ENCODE measurements around the gene AIG1.
A peak's percentile ranks its signal among the peaks of the same experiment; 100 is the strongest.

The AIG1 gene

GRCh38 chr6:143179096-143179495, 118.4 kb downstream of the AIG1 start:
- DNase-seq (ENCODE audit: extremely low read depth, low read depth) = no peak
- TF ChIP-seq, protein P1, sequence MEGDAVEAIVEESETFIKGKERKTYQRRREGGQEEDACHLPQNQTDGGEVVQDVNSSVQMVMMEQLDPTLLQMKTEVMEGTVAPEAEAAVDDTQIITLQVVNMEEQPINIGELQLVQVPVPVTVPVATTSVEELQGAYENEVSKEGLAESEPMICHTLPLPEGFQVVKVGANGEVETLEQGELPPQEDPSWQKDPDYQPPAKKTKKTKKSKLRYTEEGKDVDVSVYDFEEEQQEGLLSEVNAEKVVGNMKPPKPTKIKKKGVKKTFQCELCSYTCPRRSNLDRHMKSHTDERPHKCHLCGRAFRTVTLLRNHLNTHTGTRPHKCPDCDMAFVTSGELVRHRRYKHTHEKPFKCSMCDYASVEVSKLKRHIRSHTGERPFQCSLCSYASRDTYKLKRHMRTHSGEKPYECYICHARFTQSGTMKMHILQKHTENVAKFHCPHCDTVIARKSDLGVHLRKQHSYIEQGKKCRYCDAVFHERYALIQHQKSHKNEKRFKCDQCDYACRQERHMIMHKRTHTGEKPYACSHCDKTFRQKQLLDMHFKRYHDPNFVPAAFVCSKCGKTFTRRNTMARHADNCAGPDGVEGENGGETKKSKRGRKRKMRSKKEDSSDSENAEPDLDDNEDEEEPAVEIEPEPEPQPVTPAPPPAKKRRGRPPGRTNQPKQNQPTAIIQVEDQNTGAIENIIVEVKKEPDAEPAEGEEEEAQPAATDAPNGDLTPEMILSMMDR (IDR thresholded peaks at IDR 0.05; ENCODE audit: low read depth, low read length) = no peak

- TF ChIP-seq, protein P1 (IDR thresholded peaks at IDR 0.05; ENCODE audit: low read depth, low read length) = no peak
- no peak for DNase-seq (ENCODE audit: extremely low read depth, low read depth)
Measured at GRCh38 chr6:143179901-143180612, 119.4 kb downstream of the AIG1 start.

DNA sequence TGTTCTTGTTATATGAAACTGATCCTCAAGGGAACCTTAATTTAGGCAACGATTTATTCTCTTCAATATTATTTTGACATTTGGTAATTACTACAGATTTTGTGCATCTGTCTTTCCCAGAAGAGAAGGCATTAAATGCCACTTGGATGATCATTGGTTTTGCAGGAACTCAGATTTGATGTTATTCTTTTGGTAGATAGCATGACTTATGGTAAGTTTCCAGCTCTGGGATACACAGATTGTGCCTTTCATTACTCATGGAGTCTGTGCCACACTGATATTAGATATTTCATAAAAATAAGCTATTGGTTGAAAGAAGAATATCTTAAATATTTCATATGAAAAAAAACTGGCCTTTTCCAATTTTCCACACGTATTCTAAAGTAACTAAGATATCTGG, 120.1 kb downstream of the AIG1 start:
- TF ChIP-seq, protein P1 (IDR thresholded peaks at IDR 0.05; ENCODE audit: low read depth, low read length) = no peak
- no peak for DNase-seq (ENCODE audit: extremely low read depth, low read depth)

DNA sequence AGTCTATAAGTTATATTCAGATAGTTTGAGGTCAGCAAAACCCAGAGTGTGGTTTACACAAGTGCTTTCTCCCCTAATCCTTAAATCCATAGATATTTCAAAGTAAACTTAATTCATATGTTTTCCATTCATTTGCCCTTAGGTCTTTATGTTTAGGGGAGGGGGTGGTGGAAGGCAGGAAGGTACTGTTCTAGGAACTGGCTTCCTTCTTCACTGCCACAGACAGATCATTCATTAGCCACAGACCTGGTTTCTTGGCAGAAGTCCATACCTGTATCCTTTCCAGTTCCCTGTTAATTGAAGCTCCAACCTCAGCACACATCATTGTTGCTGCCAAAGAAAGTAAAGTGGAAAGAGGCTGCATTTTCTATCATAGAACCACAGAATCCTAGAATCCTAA, 123.0 kb downstream of the AIG1 start:
- DNase-seq (ENCODE audit: extremely low read depth, low read depth) = no peak
- TF ChIP-seq, protein P1 (IDR thresholded peaks at IDR 0.05; ENCODE audit: low read depth, low read length) = no peak

DNA sequence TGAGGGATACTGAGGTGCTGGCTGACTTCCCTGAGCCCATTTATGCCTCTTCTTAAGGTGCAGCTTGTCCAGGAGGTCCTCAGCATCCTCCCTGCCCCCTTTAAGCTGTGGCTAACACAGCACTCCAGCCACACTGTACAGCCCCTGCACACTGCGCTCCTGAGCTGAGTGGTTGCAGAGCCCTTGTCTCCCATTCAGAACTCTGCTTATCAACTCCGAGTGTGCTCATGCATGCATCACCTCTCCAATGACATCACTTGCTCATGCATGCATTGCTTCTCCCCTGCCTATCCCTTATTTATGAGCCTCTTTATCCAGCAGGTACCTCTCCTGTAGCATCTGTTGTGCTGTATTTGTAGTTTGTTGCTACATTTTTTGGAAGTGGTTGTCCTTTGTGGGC, 124.6 kb downstream of the AIG1 start:
- no peak for DNase-seq (ENCODE audit: extremely low read depth, low read depth)
- TF ChIP-seq, protein P1 (IDR thresholded peaks at IDR 0.05; ENCODE audit: low read depth, low read length) = no peak

DNA sequence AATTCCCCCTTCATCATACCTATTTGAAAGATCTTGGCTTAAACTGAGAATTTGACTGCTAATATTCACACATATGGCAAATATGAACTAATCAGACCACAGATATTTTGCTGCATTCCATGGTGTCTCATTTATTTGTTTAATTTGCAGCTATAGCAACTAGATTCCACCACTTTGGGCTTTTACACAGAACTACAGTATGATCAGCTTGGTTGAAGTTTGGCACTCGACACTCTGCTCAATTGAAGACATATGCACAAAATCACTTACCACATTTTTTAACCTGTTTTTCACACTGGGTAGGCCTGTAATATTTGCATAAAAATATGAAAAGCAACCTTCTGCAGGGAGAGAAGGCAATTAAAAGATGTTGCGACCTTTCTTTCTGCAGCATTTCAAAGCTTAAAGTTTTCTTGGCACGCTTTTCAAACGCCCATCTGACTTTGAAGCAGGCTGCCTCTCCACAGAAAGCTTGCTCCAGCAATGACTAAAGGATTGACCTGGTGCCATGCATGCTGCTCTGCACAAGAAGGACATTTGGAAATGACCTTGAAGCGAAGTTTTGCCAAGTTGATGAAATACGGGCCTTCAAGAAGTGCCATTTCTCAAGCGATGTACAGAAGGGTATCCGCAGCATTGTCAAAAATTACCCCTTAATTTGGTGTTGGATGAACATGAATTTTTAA, 126.7 kb downstream of the AIG1 start:
- TF ChIP-seq, protein P1 (IDR thresholded peaks at IDR 0.05; ENCODE audit: low read depth, low read length) = no peak
- DNase-seq (ENCODE audit: extremely low read depth, low read depth) = peak; percentile 79

- TF ChIP-seq, protein P1 (IDR thresholded peaks at IDR 0.05; ENCODE audit: low read depth, low read length) = no peak
- no peak for DNase-seq (ENCODE audit: extremely low read depth, low read depth)
Measured at GRCh38 chr6:143188292-143188691, 127.6 kb downstream of the AIG1 start.

Data from AG09319 (cell line).